Measurements from ENCODE around the gene GIGYF2. TPM values are rescaled to one million over a fixed set of nuclear protein-coding genes. Genes with fewer than 3 reads are reported as not detected.

Gene GIGYF2
- polyA plus RNA-seq, 1 of the 3 experiments (the other 2 are of a cell fraction) = 12.8 TPM

GRCh38 chr2:232893834-232894233 lies 196.7 kb downstream of the GIGYF2 start:
- 88% methylated on average over 6 of the region's 8 CpGs for WGBS (ENCODE audit: low lambda C conversion rate)
- H3K27me3 ChIP-seq (ENCODE audit: insufficient read depth) = no peaks in the 10 kb centered on the region
- H3K27ac ChIP-seq (ENCODE audit: low read depth in 2 of 2, low read length in 1 of 2) = no peak overlapping the region
- H3F3A ChIP-seq (replicated peaks; ENCODE audit: insufficient read depth) = no peaks in the 10 kb centered on the region
- no peaks in the 10 kb centered on the region for H3K9me2 ChIP-seq
- H2AFZ ChIP-seq (ENCODE audit: low read depth) = no peak overlapping the region
- no peak overlapping the region for H3K4me3 ChIP-seq (ENCODE audit: low read depth in 2 of 2, low read length in 1 of 2)
- no peaks in the 10 kb centered on the region for H3K79me2 ChIP-seq (ENCODE audit: insufficient read depth)
- no peak overlapping the region for H3K9ac ChIP-seq
- H3K4me1 ChIP-seq (ENCODE audit: control insufficient read depth in 1 of 2, insufficient read depth in 2 of 2, low read depth in 1 of 2, low read length in 1 of 2) = peaks cover 0 to 3% of the 10 kb centered on the region in 2 experiments; a peak in 2 of 4 replicates
- H3K4me2 ChIP-seq = no peak overlapping the region
- ChIA-PET CTCF (no interaction called here), POLR2A (no interaction called here)
- no peaks in the 10 kb centered on the region for H3K36me3 ChIP-seq (replicated peaks in 1 of 2; ENCODE audit: control insufficient read depth in 1 of 2, insufficient read depth in 2 of 2, low read length in 1 of 2)
- no peak for DNase-seq
- no peaks in the 10 kb centered on the region for H4K20me1 ChIP-seq (ENCODE audit: insufficient read depth)
- TF ChIP-seq, protein P1, sequence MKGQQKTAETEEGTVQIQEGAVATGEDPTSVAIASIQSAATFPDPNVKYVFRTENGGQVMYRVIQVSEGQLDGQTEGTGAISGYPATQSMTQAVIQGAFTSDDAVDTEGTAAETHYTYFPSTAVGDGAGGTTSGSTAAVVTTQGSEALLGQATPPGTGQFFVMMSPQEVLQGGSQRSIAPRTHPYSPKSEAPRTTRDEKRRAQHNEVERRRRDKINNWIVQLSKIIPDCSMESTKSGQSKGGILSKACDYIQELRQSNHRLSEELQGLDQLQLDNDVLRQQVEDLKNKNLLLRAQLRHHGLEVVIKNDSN (IDR thresholded peaks at IDR 0.05; ENCODE audit: borderline replicate concordance, low read depth) = no peak
- TF ChIP-seq ELF1 (IDR thresholded peaks at IDR 0.05) (no peak), YY1 (IDR thresholded peaks at IDR 0.05; ENCODE audit: low read depth) (no peak), FOSL2 (IDR thresholded peaks at IDR 0.05; ENCODE audit: borderline replicate concordance, low read depth) (no peak), FOXJ3 (CRISPR knock-in tag; IDR thresholded peaks at IDR 0.05) (no peak), EZH2phosphoT487 (IDR thresholded peaks at IDR 0.05; ENCODE audit: borderline replicate concordance, low read depth) (no peak), CTCF (IDR thresholded peaks at IDR 0.05) (no peak), FOXM1 (IDR thresholded peaks at IDR 0.05; ENCODE audit: low read depth) (no peak), RXRA (IDR thresholded peaks at IDR 0.05; ENCODE audit: borderline replicate concordance, low read depth) (no peak), RFX5 (IDR thresholded peaks at IDR 0.05; ENCODE audit: low read length) (no peak), TEAD4 (IDR thresholded peaks at IDR 0.05; ENCODE audit: borderline replicate concordance, insufficient read depth) (no peak), IRF3 (IDR thresholded peaks at IDR 0.05; ENCODE audit: low read depth, low read length) (no peak)
- TF ChIP-seq, protein P2, sequence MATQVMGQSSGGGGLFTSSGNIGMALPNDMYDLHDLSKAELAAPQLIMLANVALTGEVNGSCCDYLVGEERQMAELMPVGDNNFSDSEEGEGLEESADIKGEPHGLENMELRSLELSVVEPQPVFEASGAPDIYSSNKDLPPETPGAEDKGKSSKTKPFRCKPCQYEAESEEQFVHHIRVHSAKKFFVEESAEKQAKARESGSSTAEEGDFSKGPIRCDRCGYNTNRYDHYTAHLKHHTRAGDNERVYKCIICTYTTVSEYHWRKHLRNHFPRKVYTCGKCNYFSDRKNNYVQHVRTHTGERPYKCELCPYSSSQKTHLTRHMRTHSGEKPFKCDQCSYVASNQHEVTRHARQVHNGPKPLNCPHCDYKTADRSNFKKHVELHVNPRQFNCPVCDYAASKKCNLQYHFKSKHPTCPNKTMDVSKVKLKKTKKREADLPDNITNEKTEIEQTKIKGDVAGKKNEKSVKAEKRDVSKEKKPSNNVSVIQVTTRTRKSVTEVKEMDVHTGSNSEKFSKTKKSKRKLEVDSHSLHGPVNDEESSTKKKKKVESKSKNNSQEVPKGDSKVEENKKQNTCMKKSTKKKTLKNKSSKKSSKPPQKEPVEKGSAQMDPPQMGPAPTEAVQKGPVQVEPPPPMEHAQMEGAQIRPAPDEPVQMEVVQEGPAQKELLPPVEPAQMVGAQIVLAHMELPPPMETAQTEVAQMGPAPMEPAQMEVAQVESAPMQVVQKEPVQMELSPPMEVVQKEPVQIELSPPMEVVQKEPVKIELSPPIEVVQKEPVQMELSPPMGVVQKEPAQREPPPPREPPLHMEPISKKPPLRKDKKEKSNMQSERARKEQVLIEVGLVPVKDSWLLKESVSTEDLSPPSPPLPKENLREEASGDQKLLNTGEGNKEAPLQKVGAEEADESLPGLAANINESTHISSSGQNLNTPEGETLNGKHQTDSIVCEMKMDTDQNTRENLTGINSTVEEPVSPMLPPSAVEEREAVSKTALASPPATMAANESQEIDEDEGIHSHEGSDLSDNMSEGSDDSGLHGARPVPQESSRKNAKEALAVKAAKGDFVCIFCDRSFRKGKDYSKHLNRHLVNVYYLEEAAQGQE (IDR thresholded peaks at IDR 0.05; ENCODE audit: low read depth, low read length) = no peak
- H3K9me3 ChIP-seq = no peaks in the 10 kb centered on the region
